Measurements from ENCODE around the gene CLHC1. TPM values are rescaled to one million over a fixed set of nuclear protein-coding genes. Genes with fewer than 3 reads are reported as not detected.

Gene CLHC1
- total and polyA plus RNA-seq, 8 donors, result 2.9 to 20.0 (median 7.0) TPM

GRCh38 chr2:55157474-55157884, 74.6 kb downstream of the CLHC1 start:
- no peak for TF ChIP-seq CTCF (IDR thresholded peaks at IDR 0.05)
- ATAC-seq (peak; percentile 43 to 59 (median 46)), FAIRE-seq (no peak), DNase-seq (peak in 2 of 6 donors; percentile 27 to 55)
- H3K27me3 ChIP-seq, result no peaks in the 10 kb centered on the region
- H3K9me3 ChIP-seq, result no peaks in the 10 kb centered on the region
- no peaks in the 10 kb centered on the region for H3K36me3 ChIP-seq
- intact Hi-C loops (cut with DNase I), result no loop called here
- peak overlapping the region in 3 of 4 donors; percentile 23 to 86 (median 81) for H3K27ac ChIP-seq
- H3K4me1 ChIP-seq, result peaks cover 67 to 74% (median 69%) of the 10 kb centered on the region in 3 donors
- WGBS, 2 donors, result 23 to 26% methylated on average over 2 of the region's 2 CpGs
- H3K4me3 ChIP-seq, result no peak overlapping the region

- intact Hi-C loops (cut with DNase I), result no loop called here
- Histone ChIP-seq H3K4me3 (no peak overlapping the region), H3K9me3 (no peaks in the 10 kb centered on the region), H3K4me1 (peaks cover 62 to 69% (median 64%) of the 10 kb centered on the region in 3 donors), H3K27me3 (no peaks in the 10 kb centered on the region), H3K27ac (peak overlapping the region in 2 of 4 donors; percentile 34 to 86), H3K36me3 (no peaks in the 10 kb centered on the region)
- 56 to 72% methylated on average over 2 of the region's 2 CpGs for WGBS, 2 donors
- ATAC-seq (no peak), FAIRE-seq (no peak), DNase-seq (no peak)
- no peak for TF ChIP-seq CTCF (IDR thresholded peaks at IDR 0.05)
Observed at GRCh38 chr2:55156984-55157383, 75.1 kb downstream of the CLHC1 start.

GRCh38 chr2:55156326-55156725, 75.8 kb downstream of the CLHC1 start:
- Histone ChIP-seq H3K4me1 (peaks cover 56 to 63% (median 57%) of the 10 kb centered on the region in 3 donors), H3K36me3 (no peaks in the 10 kb centered on the region)
- no peak for FAIRE-seq

GRCh38 chr2:55155764-55156281, 76.3 kb downstream of the CLHC1 start:
- intact Hi-C loops (cut with DNase I), result no loop called here
- 13 to 16% methylated on average over 1 of the region's 1 CpG for WGBS, 2 donors
- Histone ChIP-seq H3K4me1 (peaks cover 51 to 58% (median 52%) of the 10 kb centered on the region in 3 donors), H3K27me3 (no peaks in the 10 kb centered on the region), H3K9me3 (no peaks in the 10 kb centered on the region), H3K36me3 (no peaks in the 10 kb centered on the region), H3K27ac (peak overlapping the region in 2 of 4 donors; percentile 19 to 34), H3K4me3 (no peak overlapping the region)
- no peak for TF ChIP-seq CTCF (IDR thresholded peaks at IDR 0.05)
- ATAC-seq (no peak), DNase-seq (no peak), FAIRE-seq (no peak)

More at GRCh38 chr2:55156326-55156725, 75.8 kb downstream of the CLHC1 start:
- intact Hi-C loops (cut with DNase I), result no loop called here
- H3K4me3 ChIP-seq, result no peak overlapping the region
- H3K27me3 ChIP-seq, result no peaks in the 10 kb centered on the region
- H3K9me3 ChIP-seq, result no peaks in the 10 kb centered on the region
- DNase-seq (no peak), ATAC-seq (no peak)
- H3K27ac ChIP-seq, result peak overlapping the region in 2 of 4 donors; percentile 19 to 34
- no peak for TF ChIP-seq CTCF (IDR thresholded peaks at IDR 0.05)
- 28% methylated on average over 2 of the region's 2 CpGs for WGBS, 2 donors

GRCh38 chr2:55155206-55155605, 76.9 kb downstream of the CLHC1 start:
- no peak overlapping the region for H3K4me3 ChIP-seq
- FAIRE-seq (no peak), ATAC-seq (no peak), DNase-seq (no peak)
- WGBS, 2 donors, result 84 to 87% methylated on average over 4 of the region's 4 CpGs
- H3K9me3 ChIP-seq, result no peaks in the 10 kb centered on the region
- H3K27me3 ChIP-seq, result no peaks in the 10 kb centered on the region
- H3K36me3 ChIP-seq, result no peaks in the 10 kb centered on the region
- no peak for TF ChIP-seq CTCF (IDR thresholded peaks at IDR 0.05)
- intact Hi-C loops (cut with DNase I), result no loop called here
- peak overlapping the region in 1 of 4 donors; percentile 19 for H3K27ac ChIP-seq
- peaks cover 45 to 51% (median 46%) of the 10 kb centered on the region in 3 donors for H3K4me1 ChIP-seq
